Activated naive CD8-positive, alpha-beta T cell treated with anti-CD3 and anti-CD28 coated beads, Interleukin-2, amount 50 U/mL, for 16 hours (primary cell): ENCODE measurements around the gene KCNG4.

Experiments
- DNase-seq: peaks from one replicate; pipeline ENCODE4 v3.0.0-alpha.2; 2020; ENCODE audit warnings: low read depth, low spot score

Gene KCNG4

DNA sequence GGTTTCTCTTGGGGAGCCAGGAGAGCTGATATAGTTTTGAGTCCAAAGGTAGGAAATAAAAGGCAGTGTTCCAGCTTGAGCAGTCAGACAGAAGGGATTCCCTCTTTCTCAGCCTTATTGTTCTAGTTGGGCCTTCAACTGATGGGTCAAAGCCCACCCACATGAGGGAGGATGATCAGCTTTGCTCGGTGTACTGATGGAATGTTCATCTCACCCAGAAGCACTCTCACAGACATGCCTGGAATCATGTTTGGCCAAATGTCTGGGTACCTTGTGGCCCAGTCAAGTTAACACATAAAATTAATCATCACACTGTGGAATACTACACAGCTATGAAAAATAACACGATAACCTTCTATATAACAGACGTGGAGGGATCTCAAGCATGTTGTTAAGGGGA is 23.1 kb upstream of the KCNG4 start:
- no peak for DNase-seq

- no peak for DNase-seq
Measured at GRCh38 chr16:84262031-84262430, 22.2 kb upstream of the KCNG4 start.

- DNase-seq: no peak
Measured at GRCh38 chr16:84260766-84261554, 21.1 kb upstream of the KCNG4 start.

DNA sequence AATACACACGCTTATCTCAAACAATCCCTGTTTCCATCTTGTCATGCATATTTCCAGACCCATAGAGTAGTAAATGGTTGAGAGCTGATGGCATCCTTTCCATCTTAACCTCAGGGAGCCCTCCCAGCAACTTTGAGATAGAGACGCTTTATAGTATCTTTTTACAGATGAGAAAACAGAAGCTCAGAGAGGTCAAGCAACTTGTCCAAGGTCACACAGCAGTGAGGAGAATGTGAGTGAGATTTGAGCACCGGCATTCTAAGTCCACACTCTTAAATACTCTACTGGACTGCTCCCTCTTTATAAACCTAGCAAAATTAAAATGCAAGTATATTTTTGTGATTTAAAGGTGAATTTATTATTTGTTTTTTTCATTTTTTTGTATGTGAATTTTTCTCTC is 19.9 kb upstream of the KCNG4 start:
- DNase-seq: no peak

DNA sequence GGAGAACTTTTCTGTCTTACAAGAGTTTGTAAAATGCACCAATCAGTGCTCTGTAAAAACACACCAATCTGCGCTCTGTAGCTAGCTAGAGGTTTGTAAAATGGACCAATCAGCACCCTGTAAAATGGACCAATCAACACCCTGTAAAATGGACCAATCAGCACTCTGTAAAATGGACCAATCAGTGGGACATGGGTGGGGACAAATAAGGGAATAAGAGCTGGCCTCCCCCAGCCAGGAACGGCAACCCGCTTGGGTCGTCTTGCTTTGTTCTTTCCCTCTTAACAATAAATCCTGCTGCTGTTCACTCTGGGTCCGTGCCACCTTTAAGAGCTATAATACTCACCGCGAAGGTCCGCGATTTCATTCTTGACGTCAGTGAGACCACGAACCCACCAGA is 18.5 kb upstream of the KCNG4 start:
- no peak for DNase-seq

DNA sequence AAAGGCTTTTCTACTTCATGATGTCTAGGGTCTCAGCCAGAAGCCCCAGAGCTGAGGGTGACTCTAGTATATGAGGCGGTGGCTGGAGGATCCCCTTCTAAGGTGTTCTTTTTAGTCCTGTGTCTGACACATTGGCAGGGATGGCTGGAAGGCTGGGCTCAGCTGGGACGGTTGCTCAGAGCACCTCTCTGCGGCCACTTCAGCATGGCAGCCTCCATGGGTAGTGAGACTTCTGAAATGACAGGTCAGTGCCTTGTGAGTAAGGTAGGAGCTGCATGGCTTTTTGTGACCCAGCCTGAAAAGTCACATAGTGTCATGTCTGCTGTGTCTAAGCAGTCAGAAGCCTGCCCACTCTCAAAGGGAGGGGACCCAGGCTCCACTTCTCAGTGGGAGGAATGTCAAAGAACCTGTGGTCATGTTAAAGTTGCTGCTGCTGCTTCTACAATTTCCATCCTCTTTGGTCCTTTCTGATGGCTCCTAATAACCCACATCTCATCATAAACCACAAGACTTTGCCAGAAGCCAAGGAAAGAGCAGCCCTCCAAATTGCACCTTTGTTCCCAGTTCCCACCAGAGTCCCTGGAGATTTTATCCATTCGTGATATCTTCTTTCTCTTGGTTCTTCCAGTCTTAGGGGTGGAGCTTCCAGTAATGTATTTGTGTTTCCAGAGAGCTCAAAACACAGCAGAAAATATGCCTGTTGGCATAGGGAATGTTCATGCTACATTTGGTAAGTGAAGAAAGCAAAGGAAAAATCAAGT is 15.4 kb upstream of the KCNG4 start:
- DNase-seq: no peak

DNA sequence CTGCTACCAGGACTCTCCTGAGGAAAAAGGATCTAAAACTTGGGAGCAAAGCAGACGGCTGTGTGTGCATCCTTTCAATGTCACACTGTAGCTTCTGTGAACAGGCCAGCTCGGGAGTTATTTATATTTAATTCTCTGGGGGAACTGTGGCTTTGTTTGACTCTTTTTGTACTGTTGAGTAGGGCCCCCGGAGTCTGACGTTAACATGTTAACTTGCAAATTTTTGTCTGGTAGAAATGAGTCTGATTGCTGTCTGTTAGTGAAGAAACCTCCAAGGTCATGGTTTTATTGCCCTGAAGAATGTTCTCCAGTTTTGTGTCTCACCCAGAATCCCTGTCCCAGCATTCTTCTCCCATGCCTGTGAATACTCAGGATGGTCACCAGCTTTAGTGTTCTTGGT is 14.2 kb upstream of the KCNG4 start:
- no peak for DNase-seq

DNA sequence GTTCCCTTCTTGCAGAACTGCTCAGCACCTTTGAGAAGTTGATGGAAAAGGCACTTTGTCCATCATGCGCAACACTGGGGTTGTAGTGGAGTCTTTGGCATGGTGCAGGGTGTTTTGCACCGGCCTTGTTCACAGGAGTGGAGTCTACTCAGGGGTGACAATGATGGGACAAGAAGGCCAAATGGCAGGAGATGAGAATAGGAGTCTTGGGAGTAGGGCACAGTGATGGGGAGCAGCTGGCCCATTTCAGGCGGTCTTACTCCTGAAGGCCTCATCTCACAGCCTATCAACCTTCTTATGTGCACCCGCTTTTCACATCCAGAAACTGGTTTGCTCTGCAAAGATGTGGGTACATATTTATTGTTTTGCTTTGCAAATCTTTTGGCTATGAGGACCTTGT is 13.4 kb upstream of the KCNG4 start:
- DNase-seq: no peak

GRCh38 chr16:84252184-84252583 is 12.4 kb upstream of the KCNG4 start:
- no peak for DNase-seq

GRCh38 chr16:84247844-84248243 is 8.0 kb upstream of the KCNG4 start:
- no peak for DNase-seq

DNA sequence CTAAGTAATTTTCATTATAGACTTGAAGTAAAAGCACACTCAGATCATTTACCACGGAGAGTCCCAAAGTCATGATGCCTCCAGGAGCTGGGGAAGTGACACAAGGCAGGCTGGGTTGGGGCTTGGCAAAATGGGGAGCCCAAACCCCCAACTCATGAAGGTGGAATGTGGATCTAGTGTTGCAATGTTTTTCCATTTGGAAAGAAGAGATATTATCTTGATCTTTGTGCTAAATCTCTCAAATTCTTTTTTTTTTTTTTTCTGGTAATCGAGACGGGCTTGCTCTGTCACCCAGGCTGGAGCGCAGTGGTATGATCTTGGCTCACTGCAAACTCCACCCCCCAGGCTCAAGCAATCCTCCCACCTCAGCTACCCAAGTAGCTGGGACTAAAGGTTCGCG is 7.5 kb upstream of the KCNG4 start:
- DNase-seq: no peak

GRCh38 chr16:84246679-84247077 is 6.9 kb upstream of the KCNG4 start:
- DNase-seq: no peak

DNA sequence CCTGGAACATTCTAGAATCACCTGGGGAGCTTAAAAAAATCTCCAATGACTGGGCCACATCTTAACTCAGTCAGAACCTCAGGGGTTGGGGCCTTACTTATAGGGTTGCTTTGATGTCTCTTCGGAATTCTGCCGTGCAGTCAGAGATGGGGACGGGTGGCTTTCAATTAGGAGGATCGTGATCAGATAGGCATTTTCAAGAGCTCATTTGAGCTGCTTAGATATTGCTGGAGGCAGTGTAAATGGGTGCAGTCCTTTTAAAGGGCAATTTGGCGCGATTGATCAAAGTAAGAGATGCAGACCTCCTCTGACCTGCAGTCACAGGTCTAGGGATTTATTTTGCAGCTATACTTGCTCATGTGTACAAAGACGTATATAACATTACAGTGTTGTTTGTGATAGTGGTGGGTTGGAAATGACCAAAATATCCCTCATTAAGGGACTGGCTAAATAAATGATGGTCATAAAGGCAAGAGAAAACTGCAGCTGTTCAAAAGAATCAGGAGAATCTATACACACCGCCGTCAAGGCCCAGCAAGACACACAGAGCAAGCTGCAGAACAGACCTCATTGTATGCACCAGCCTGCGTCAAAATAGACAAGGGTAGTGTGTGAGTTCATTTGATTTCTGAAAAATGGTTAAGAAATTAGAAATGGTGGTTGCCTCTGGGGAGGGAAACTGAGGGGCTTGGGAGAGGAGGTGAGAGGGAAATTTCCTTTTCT is 6.3 kb upstream of the KCNG4 start:
- DNase-seq: no peak

GRCh38 chr16:84244728-84245127 is 4.9 kb upstream of the KCNG4 start:
- DNase-seq: no peak

- DNase-seq: no peak
Measured at GRCh38 chr16:84243732-84244131, 3.9 kb upstream of the KCNG4 start.

DNA sequence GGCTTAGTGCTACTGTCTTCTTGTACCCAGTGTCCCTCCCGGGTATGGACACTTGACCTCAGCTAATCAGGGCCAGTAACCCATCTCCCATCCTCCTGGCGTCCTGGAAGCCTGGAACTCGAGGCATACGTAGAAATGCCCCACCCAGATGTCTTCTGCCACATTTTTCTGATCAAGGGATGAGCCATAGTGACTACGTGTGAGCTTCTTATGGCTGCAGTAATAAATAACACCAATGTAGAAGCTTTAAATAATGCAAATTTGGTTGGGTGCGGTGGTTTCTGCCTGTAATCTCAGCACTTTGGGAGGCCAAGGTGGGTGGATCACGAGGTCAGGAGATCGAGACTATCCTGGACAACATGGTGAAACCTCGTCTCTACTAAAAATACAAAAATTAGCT is 3.0 kb upstream of the KCNG4 start:
- no peak for DNase-seq

DNA sequence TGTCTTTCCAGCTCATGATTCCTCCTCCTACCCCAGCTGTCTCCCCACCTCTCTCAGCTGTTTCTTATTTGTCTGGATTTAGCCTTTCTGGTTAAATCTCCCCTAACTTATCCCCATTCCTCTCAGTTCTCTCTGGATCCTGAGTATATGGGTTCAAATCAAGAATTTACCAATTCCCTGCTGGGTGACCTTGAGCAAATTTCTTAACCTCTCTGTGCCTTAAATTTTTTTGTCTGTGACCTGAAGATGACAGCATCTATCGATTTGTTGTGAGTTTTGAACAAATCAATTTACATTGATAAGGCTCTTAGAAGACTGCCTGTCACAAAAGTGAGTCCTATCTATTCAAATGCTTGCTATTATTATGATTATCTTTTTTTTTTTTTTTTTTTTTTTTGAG is 2.0 kb upstream of the KCNG4 start:
- DNase-seq: no peak

DNA sequence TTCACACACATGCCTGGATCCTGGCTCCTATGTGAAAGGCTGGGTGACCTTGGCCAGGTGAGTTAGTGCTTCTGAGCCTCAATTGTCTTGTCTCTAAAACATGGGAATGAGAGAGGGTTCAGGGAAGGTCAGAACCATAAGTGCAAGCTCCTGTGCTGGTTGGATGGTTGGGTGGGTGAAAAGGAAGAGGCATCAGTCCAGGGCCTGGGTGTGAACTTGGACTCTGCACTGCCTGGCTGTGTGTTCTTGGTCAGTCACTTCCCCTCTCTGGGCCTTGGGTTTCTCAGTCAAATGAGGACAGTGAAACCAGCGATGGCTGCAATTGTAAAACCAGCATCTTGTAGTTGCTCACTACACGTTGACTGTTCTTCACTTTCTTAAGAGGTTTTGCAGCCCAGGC is 643 bp upstream of the KCNG4 start:
- DNase-seq: no peak

DNA sequence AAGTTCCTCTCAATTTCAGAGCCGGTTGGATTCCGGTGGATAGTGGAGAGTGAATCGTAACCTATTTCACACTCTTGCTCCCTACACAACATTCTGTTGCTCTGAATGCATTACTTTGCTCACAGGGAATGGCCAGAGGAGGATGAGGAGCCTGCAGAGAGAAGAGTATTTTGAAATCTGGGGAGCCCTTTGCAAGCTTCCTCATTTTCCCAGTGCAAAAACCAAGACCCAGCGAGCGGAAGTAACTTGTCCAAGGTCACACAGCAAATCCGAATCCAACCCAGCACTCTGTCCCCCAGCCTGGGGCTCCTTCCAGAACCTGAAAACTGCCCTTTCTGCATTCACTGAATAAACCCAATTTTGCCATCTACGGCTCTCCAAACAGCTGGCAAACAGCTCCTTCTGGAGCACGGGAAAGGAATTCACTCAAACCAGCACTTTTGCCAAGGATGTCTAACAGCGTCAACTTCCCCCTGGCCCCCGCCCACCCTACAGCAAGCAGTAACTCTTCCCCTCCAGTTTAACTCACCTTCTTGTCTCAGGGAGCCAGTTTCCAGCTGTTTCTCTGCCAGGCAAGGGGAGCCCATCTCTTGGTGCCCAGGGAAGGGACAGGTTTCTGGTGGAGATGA is 557 bp downstream of the KCNG4 start:
- no peak for DNase-seq

GRCh38 chr16:84237994-84238750 is 1.6 kb downstream of the KCNG4 start:
- no peak for DNase-seq

DNA sequence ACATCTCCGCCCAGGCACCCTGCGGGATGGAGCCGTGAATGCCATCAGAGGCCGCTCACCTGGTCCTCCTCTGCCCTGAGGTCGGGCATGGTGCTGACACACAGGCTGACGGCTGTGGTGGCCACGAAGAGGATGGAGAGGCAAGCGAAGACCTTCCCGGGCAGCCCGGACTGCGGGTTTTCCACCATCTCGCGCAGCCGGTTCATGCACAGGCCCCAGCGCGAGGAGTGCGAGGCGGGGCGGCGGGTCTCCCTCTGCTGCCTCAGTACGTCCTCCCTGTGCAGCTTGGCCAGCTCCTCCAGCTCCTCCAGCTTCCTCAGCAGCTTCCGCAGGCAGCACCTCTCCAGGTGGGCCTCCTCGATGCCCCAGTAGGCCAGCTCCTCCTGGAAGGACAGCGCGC is 3.1 kb downstream of the KCNG4 start:
- no peak for DNase-seq
